ENCODE results near the gene TMEM120B.

DNA sequence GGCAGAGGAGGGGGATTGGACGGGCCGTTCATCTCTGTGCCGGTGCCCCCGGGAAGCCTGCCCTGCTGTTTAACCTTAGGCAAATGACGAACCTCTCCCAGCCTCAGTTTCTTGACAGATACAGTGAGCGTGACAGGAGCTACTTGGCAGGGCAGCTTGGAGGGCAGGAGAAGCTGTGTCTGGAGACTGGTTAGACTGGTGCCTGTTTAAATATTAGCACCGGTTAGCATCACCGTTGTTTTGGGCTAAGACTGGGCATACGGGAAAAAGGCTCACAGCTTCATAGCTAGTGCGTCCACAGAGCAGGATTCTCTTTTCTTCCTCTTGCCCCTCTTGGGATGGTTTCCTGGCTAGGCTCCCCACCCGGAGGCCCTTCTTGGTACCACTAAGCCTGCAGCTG is 42.3 kb downstream of the TMEM120B start:
- TF ChIP-seq, protein P1, sequence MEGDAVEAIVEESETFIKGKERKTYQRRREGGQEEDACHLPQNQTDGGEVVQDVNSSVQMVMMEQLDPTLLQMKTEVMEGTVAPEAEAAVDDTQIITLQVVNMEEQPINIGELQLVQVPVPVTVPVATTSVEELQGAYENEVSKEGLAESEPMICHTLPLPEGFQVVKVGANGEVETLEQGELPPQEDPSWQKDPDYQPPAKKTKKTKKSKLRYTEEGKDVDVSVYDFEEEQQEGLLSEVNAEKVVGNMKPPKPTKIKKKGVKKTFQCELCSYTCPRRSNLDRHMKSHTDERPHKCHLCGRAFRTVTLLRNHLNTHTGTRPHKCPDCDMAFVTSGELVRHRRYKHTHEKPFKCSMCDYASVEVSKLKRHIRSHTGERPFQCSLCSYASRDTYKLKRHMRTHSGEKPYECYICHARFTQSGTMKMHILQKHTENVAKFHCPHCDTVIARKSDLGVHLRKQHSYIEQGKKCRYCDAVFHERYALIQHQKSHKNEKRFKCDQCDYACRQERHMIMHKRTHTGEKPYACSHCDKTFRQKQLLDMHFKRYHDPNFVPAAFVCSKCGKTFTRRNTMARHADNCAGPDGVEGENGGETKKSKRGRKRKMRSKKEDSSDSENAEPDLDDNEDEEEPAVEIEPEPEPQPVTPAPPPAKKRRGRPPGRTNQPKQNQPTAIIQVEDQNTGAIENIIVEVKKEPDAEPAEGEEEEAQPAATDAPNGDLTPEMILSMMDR (conservative IDR thresholded peaks at IDR 0.05): no peak
- TF ChIP-seq ZFX (IDR thresholded peaks at IDR 0.05): no peak
